Right hindlimb (tissue), 1 donor: ENCODE measurements around the gene ABHD11.

Experiments used
- DNase-seq: peaks from one replicate; pipeline ENCODE4 v3.0.0-alpha.2; 2018

ABHD11 gene

GRCh38 chr7:73700581-73701134, 37.9 kb downstream of the ABHD11 start:
- DNase-seq: no peak

GRCh38 chr7:73700069-73700423, 38.6 kb downstream of the ABHD11 start:
- DNase-seq: no peak

- no peak for DNase-seq
Observed at GRCh38 chr7:73699370-73700068, 39.1 kb downstream of the ABHD11 start.

GRCh38 chr7:73698410-73698809, 40.2 kb downstream of the ABHD11 start:
- no peak for DNase-seq

GRCh38 chr7:73696372-73696771, 42.2 kb downstream of the ABHD11 start:
- no peak for DNase-seq

GRCh38 chr7:73690646-73691045, 48.0 kb downstream of the ABHD11 start:
- DNase-seq: no peak

- no peak for DNase-seq
Observed at GRCh38 chr7:73688288-73688687, 50.3 kb downstream of the ABHD11 start.
